Smooth muscle cell of the brain vasculature (primary cell): ENCODE results near the gene SH3RF3.
A peak's percentile ranks its signal among the peaks of the same experiment; 100 is the strongest.
"Not testable (repeated sequence)": the region's sequence is repeated elsewhere in the genome, so short reads cannot be mapped to it uniquely, and the experiment has no call there.

Source experiments
- DNase-seq: peaks from one replicate; pipeline ENCODE4 v3.0.0-alpha.2; 2012; ENCODE audit warnings: low read depth, low spot score

Gene SH3RF3

GRCh38 chr2:109536556-109536955 is 407.6 kb downstream of the SH3RF3 start:
- DNase-seq, result not testable (repeated sequence)

- DNase-seq, result no peak
Observed at GRCh38 chr2:109537565-109538222, 408.7 kb downstream of the SH3RF3 start.

GRCh38 chr2:109538546-109538945 is 409.5 kb downstream of the SH3RF3 start:
- DNase-seq, result no peak

- no peak for DNase-seq
Observed at GRCh38 chr2:109542384-109542783, 413.4 kb downstream of the SH3RF3 start.

- DNase-seq, result peak; percentile 36
Observed at GRCh38 chr2:109545828-109546713, 417.1 kb downstream of the SH3RF3 start.

- no peak for DNase-seq
Observed at GRCh38 chr2:109547280-109547679, 418.3 kb downstream of the SH3RF3 start.

GRCh38 chr2:109549016-109549590 is 420.1 kb downstream of the SH3RF3 start:
- no peak for DNase-seq
